Panc1 (cell line): Measurements from ENCODE around the gene FAM107B. TPM values are rescaled to one million over a fixed set of nuclear protein-coding genes. Genes with fewer than 3 reads are reported as not detected.

ENCODE experiments used
- ATAC-seq: fragments of 200-7000 bp; cut with Tn5 transposase; 2 replicates; pipeline ENCODE4 v1.9.1; 2020; ENCODE audit warnings: mild to moderate bottlenecking, moderate library complexity
- BruUV-seq: library from RNA; stranded (reverse); fragments of 400-500 nt; replicated peaks from 2 replicates; lab custom pipeline; 2021; lab: Mats Ljungman, UMichigan
- CTCF ChIA-PET: fragments of 300-600 bp; sonication (Branson Sonifier 250); formaldehyde crosslinking; loops from one replicate; lab custom pipeline; 2022; ENCODE audit warnings: antibody characterized with exemption; lab: Charles Lee
- POLR2A ChIA-PET: fragments of 300-600 bp; sonication (Branson Sonifier 250); formaldehyde crosslinking; loops from one replicate; lab custom pipeline; 2022; ENCODE audit warnings: antibody characterized with exemption; lab: Charles Lee
- DNase-seq: peaks from one replicate; pipeline ENCODE4 v3.0.0-alpha.2; 2010; ENCODE audit warnings: low read depth, low spot score
- H3K27ac ChIP-seq: 2 replicates; pipeline ENCODE4 v1.5.1; 2011; ENCODE audit warnings: mild to moderate bottlenecking, low read length, inconsistent platforms
- H3K27me3 ChIP-seq: fragments of 200-500 bp; sonication (Bioruptor generic); 2 replicates; pipeline ENCODE4 v1.6.0; 2014; ENCODE audit warnings: low read length, inconsistent platforms; ENCODE audit not compliant: control insufficient read depth, insufficient read depth
- H3K36me3 ChIP-seq: fragments of 200-500 bp; sonication (Bioruptor generic); 2 replicates; pipeline ENCODE4 v1.5.1; 2014; ENCODE audit warnings: inconsistent platforms, mild to moderate bottlenecking, low read length, moderate library complexity; ENCODE audit not compliant: control insufficient read depth, insufficient read depth
- H3K4me1 ChIP-seq: 2 replicates; pipeline ENCODE4 v1.5.1; 2011; ENCODE audit warnings: inconsistent platforms, mild to moderate bottlenecking, low read length, moderate library complexity; ENCODE audit not compliant: control insufficient read depth, insufficient read depth
- H3K4me3 ChIP-seq, 2 experiments: 2 replicates each; pipeline ENCODE4 v1.5.1; 2011 to 2012; ENCODE audit warnings: low read depth in 2 of 2, low read length in 2 of 2, mild to moderate bottlenecking in 2 of 2, inconsistent platforms in 1 of 2, moderate library complexity in 1 of 2
- H3K9me3 ChIP-seq: fragments of 200-500 bp; sonication (Bioruptor generic); 2 replicates; pipeline ENCODE4 v1.5.1; 2014; ENCODE audit warnings: low read depth, mild to moderate bottlenecking, inconsistent platforms, low read length, moderate library complexity; ENCODE audit not compliant: control insufficient read depth, insufficient read depth
- POLR2AphosphoS5 ChIP-seq: IDR thresholded peaks from 2 replicates; pipeline ENCODE4 v1.6.1; 2012; ENCODE audit warnings: mild to moderate bottlenecking, low read depth, low read length, moderate library complexity
- SIN3A ChIP-seq: IDR thresholded peaks from 2 replicates; pipeline ENCODE4 v1.6.1; 2012; ENCODE audit warnings: low read depth, mild to moderate bottlenecking, low read length, moderate library complexity, borderline replicate concordance; ENCODE audit not compliant: insufficient read depth
- TCF7L2 ChIP-seq: IDR thresholded peaks from 2 replicates; pipeline ENCODE4 v1.6.1; 2011; ENCODE audit warnings: mild to moderate bottlenecking, low read depth, low read length, inconsistent platforms
- in situ Hi-C: cut with HindIII; loops from 2 replicates; pipeline ENCODE4 v1.10.0; 2016; ENCODE audit warnings: low sequenced_read_pairs, low pct_unique_long_range_greater_than_20kb
- intact Hi-C: fragments of 100-400 bp; cut with micrococcal nuclease; formaldehyde crosslinking; loops from one replicate; pipeline ENCODE4 v1.10.0; 2022; ENCODE audit not compliant: unreplicated experiment
- total RNA-seq: library from RNA; stranded (reverse); gene quantifications from one replicate; pipeline ENCODE4 v1.2.1, GENCODE V29; 2021; ENCODE audit not compliant: unreplicated experiment
- TF ChIP-seq, protein P1 (sequence below): fragments of 450-650 bp; IDR thresholded peaks from 2 replicates; pipeline ENCODE4 v1.5.1; 2017; ENCODE audit warnings: mild to moderate bottlenecking
- TF ChIP-seq, protein P2 (sequence below), 2 experiments: IDR thresholded peaks; 2 replicates each; pipeline ENCODE4 v1.6.1; 2011 to 2012; ENCODE audit warnings: low read depth in 2 of 2, control low read depth in 1 of 2, low read length in 1 of 2, mild to moderate bottlenecking in 1 of 2, moderate library complexity in 1 of 2; ENCODE audit not compliant: insufficient read depth in 1 of 2

Gene FAM107B
- total RNA-seq, 1 experiment from 2014 or later: 13.4 TPM

DNA sequence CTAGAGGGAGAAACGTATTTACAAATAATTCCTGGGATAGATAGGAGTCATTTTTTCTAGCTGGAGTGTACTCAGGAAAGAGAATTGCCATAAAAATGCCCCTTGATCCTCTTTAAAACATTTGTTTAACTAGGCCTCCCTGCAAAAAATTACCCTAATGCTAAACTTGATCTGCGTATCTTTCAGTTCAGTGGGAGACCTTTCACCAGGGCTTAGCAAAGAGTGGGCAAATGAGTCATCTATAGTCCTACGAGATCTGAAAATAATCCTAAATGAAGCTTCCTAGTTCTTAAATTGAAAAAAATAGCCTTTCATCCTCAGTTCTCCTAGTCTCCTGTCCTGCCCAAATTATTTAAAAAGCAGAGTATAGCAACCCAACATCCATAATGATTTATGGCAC lies 245.3 kb downstream of the FAM107B start:
- no peaks in the 10 kb centered on the region for H3K9me3 ChIP-seq
- no TSS peak for BruUV-seq
- in situ Hi-C loops (no loop called here), intact Hi-C loops (no loop called here)
- H3K36me3 ChIP-seq: no peaks in the 10 kb centered on the region
- ATAC-seq (no peak), DNase-seq (no peak)
- ChIA-PET CTCF (no interaction called here), POLR2A (no interaction called here)
- H3K27ac ChIP-seq: no peak overlapping the region
- H3K4me1 ChIP-seq: no peaks in the 10 kb centered on the region
- H3K4me3 ChIP-seq: no peak overlapping the region
- H3K27me3 ChIP-seq: no peaks in the 10 kb centered on the region
- TF ChIP-seq SIN3A (no peak), POLR2AphosphoS5 (no peak), TCF7L2 (no peak)
- TF ChIP-seq, protein P1, sequence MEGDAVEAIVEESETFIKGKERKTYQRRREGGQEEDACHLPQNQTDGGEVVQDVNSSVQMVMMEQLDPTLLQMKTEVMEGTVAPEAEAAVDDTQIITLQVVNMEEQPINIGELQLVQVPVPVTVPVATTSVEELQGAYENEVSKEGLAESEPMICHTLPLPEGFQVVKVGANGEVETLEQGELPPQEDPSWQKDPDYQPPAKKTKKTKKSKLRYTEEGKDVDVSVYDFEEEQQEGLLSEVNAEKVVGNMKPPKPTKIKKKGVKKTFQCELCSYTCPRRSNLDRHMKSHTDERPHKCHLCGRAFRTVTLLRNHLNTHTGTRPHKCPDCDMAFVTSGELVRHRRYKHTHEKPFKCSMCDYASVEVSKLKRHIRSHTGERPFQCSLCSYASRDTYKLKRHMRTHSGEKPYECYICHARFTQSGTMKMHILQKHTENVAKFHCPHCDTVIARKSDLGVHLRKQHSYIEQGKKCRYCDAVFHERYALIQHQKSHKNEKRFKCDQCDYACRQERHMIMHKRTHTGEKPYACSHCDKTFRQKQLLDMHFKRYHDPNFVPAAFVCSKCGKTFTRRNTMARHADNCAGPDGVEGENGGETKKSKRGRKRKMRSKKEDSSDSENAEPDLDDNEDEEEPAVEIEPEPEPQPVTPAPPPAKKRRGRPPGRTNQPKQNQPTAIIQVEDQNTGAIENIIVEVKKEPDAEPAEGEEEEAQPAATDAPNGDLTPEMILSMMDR: no peak
- TF ChIP-seq, protein P2, sequence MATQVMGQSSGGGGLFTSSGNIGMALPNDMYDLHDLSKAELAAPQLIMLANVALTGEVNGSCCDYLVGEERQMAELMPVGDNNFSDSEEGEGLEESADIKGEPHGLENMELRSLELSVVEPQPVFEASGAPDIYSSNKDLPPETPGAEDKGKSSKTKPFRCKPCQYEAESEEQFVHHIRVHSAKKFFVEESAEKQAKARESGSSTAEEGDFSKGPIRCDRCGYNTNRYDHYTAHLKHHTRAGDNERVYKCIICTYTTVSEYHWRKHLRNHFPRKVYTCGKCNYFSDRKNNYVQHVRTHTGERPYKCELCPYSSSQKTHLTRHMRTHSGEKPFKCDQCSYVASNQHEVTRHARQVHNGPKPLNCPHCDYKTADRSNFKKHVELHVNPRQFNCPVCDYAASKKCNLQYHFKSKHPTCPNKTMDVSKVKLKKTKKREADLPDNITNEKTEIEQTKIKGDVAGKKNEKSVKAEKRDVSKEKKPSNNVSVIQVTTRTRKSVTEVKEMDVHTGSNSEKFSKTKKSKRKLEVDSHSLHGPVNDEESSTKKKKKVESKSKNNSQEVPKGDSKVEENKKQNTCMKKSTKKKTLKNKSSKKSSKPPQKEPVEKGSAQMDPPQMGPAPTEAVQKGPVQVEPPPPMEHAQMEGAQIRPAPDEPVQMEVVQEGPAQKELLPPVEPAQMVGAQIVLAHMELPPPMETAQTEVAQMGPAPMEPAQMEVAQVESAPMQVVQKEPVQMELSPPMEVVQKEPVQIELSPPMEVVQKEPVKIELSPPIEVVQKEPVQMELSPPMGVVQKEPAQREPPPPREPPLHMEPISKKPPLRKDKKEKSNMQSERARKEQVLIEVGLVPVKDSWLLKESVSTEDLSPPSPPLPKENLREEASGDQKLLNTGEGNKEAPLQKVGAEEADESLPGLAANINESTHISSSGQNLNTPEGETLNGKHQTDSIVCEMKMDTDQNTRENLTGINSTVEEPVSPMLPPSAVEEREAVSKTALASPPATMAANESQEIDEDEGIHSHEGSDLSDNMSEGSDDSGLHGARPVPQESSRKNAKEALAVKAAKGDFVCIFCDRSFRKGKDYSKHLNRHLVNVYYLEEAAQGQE (IDR thresholded peaks at IDR 0.05; ENCODE audit: insufficient read depth in 1 of 2, low read depth in 2 of 2, low read length in 1 of 2): no peak

DNA sequence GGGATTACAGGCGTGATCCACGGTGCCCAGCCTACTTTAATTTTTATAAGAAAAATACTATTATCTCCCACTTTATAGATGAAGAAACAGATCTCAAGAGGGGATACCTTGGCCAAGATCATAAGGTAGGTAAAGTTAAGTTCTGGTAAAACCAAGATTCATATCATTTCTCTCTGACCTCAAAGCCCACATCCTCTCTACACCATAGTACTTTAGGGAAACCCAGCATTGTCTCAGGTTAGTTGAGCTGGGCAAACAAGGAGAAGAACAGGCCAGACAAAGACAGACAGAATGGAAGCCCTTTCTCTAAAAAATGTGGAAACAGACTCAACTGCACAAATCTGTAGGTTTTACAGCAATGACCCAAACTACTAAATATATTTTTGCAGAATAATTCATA lies 246.2 kb downstream of the FAM107B start:
- no peaks in the 10 kb centered on the region for H3K4me1 ChIP-seq

DNA sequence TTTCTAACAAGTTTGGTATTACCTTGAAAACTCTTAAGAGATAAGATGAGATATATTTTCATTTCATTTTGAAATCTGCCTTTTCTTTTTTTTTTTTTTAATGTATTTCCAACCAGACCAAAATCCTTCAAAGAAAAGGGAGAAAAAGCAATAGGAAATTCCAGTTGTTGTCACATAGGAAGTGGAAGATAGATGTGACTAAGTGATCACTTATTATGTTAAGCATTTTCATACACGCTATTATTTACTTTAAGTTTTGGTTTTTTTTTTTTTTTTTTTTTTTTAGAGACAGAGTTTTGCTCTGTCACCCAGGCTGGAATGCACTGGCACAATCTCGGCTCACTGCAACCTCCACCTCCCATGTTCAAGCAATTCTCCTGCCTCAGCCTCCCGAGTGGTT lies 246.8 kb downstream of the FAM107B start:
- ChIA-PET CTCF (no interaction called here), POLR2A (no interaction called here)
- H3K4me1 ChIP-seq: no peaks in the 10 kb centered on the region
- H3K27me3 ChIP-seq: no peaks in the 10 kb centered on the region
- DNase-seq: no peak
- no peaks in the 10 kb centered on the region for H3K36me3 ChIP-seq
- in situ Hi-C loops (no loop called here), intact Hi-C loops (no loop called here)
- no peak overlapping the region for H3K4me3 ChIP-seq
- no peaks in the 10 kb centered on the region for H3K9me3 ChIP-seq
- no peak overlapping the region for H3K27ac ChIP-seq
- TF ChIP-seq SIN3A (no peak), POLR2AphosphoS5 (no peak), TCF7L2 (no peak)
- TF ChIP-seq, protein P2 (IDR thresholded peaks at IDR 0.05; ENCODE audit: insufficient read depth in 1 of 2, low read depth in 2 of 2, low read length in 1 of 2): no peak
- TF ChIP-seq, protein P1: no peak
- no peak for ATAC-seq
- no TSS peak for BruUV-seq

More for the DNA sequence above, 246.2 kb downstream of the FAM107B start:
- H3K27ac ChIP-seq: no peak overlapping the region
- DNase-seq (no peak), ATAC-seq (no peak)
- no peaks in the 10 kb centered on the region for H3K9me3 ChIP-seq
- in situ Hi-C loops: no loop called here
- no peaks in the 10 kb centered on the region for H3K36me3 ChIP-seq
- intact Hi-C loops: no loop called here
- ChIA-PET CTCF (no interaction called here), POLR2A (no interaction called here)
- TF ChIP-seq TCF7L2: no peak
- no peak for TF ChIP-seq SIN3A
- no TSS peak for BruUV-seq
- no peak overlapping the region for H3K4me3 ChIP-seq
- no peaks in the 10 kb centered on the region for H3K27me3 ChIP-seq
